ENCODE measurements around the gene CNOT2.

CNOT2 gene

DNA sequence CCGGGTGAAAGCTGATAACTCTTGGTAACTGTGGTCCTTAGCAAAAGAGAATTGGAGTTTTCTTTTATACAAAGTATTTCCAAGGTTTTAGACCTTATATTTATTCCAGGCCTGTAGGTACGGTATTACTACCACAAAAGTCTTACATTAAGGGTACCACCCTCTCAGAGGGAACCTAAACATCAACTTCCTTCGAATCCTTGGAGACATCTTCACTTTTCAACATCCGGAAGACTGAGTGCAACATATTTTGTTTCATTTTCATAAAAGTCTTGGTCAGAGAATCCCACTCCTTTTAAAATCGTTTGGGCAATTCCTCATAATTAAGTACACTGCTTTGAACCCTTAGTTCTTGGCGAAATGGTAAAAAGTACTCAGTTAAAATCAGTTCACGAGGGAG is 1.2 kb downstream of the CNOT2 start:
- TF ChIP-seq CTCF (IDR thresholded peaks at IDR 0.05; ENCODE audit: low read depth, low read length): no peak
- no peak for DNase-seq (ENCODE audit: extremely low read depth, low read depth)

- no peak for DNase-seq (ENCODE audit: extremely low read depth, low read depth)
- no peak for TF ChIP-seq CTCF (IDR thresholded peaks at IDR 0.05; ENCODE audit: low read depth, low read length)
Measured at GRCh38 chr12:70245458-70245857, 2.2 kb downstream of the CNOT2 start.

GRCh38 chr12:70246580-70246979 is 3.3 kb downstream of the CNOT2 start:
- TF ChIP-seq CTCF (IDR thresholded peaks at IDR 0.05; ENCODE audit: low read depth, low read length): no peak

DNA sequence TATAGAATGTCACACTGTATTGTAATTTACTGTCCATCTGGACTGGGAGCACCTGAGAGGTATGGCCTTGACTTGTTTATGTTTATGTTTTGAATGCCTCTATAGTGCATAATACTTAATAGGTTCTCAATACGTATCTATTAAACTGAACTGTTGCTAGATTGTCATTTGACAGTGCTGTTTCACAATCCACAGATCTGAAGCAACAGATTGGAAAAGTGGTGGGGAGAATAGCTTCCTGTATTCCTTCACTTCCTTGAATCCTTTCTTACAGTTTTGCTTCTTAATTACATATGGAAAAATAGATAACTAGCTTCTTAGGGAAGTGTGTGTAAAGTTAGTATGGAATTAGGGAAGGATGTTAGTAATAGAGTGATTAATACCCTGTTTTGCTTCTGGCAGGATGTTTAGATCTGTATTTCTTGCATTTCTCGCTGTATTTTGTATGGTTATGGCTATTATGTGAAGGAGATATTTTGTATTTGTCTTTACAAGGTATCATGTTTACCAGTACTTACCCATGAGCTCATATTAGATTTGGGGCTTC is 4.5 kb downstream of the CNOT2 start:
- DNase-seq (ENCODE audit: extremely low read depth, low read depth): no peak
- no peak for TF ChIP-seq CTCF (IDR thresholded peaks at IDR 0.05; ENCODE audit: low read depth, low read length)

More at GRCh38 chr12:70246580-70246979, 3.3 kb downstream of the CNOT2 start:
- DNase-seq (ENCODE audit: extremely low read depth, low read depth): no peak

- TF ChIP-seq CTCF (IDR thresholded peaks at IDR 0.05; ENCODE audit: low read depth, low read length): no peak
- DNase-seq (ENCODE audit: extremely low read depth, low read depth): no peak
Measured at GRCh38 chr12:70248876-70249275, 5.6 kb downstream of the CNOT2 start.

GRCh38 chr12:70249903-70250302 is 6.7 kb downstream of the CNOT2 start:
- no peak for TF ChIP-seq CTCF (IDR thresholded peaks at IDR 0.05; ENCODE audit: low read depth, low read length)
- no peak for DNase-seq (ENCODE audit: extremely low read depth, low read depth)

DNA sequence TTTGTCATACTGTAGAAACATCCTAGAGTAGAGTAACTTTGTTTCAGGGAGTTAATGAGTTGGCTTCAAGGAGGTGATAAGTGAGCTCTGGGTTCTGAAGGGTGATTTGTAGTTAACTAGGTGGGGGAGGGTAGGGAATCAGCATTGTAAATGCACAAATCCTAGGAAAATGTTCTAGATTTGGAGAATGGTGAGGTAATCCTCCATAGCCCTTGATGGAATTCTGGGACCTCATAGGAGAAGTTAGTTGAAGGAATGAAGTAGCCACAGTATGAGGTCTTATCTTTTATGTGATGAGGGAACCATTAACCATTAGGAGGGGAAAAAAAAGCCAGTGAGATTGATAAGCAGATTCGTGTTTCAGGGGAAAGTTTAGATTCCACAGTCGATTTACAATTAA is 8.0 kb downstream of the CNOT2 start:
- DNase-seq (ENCODE audit: extremely low read depth, low read depth): no peak
- TF ChIP-seq CTCF (IDR thresholded peaks at IDR 0.05; ENCODE audit: low read depth, low read length): no peak
